GM23338 (cell line): ENCODE data around the gene FASTKD2.

Experiments
- EZH2phosphoT487 ChIP-seq: fragments of 200-600 bp; sonication (generic); IDR thresholded peaks from one replicate; pipeline ENCODE4 v1.8.1; 2018; ENCODE audit warnings: antibody characterized with exemption; ENCODE audit not compliant: unreplicated experiment
- POLR2AphosphoS5 ChIP-seq: IDR thresholded peaks from 2 replicates; pipeline ENCODE4 v1.6.1; 2016; ENCODE audit warnings: antibody characterized with exemption, low read depth
- REST ChIP-seq: IDR thresholded peaks from one replicate; pipeline ENCODE4 v1.6.1; 2018; ENCODE audit warnings: antibody characterized with exemption; ENCODE audit not compliant: unreplicated experiment

- TF ChIP-seq POLR2AphosphoS5 (no peak), REST (no peak), EZH2phosphoT487 (no peak)
Measured at GRCh38 chr2:206728277-206729199, 36.9 kb upstream of the FASTKD2 start.
